HG02840 (cell line): ENCODE results near the gene SLC25A4.
"Not testable (repeated sequence)": the region's sequence is repeated elsewhere in the genome, so short reads cannot be mapped to it uniquely, and the experiment has no call there.

Experiments used
- ATAC-seq: cut with Tn5 transposase; IDR thresholded peaks from one replicate; pipeline ENCODE4 v1.9.1; 2021; ENCODE audit warnings: mild to moderate bottlenecking, moderate library complexity, moderate number of reproducible peaks; ENCODE audit not compliant: unreplicated experiment, low FRiP score

The SLC25A4 gene

GRCh38 chr4:185171373-185172071, 28.5 kb downstream of the SLC25A4 start:
- no peak for ATAC-seq

- ATAC-seq = no peak
Measured at GRCh38 chr4:185179488-185179887, 36.4 kb downstream of the SLC25A4 start.

DNA sequence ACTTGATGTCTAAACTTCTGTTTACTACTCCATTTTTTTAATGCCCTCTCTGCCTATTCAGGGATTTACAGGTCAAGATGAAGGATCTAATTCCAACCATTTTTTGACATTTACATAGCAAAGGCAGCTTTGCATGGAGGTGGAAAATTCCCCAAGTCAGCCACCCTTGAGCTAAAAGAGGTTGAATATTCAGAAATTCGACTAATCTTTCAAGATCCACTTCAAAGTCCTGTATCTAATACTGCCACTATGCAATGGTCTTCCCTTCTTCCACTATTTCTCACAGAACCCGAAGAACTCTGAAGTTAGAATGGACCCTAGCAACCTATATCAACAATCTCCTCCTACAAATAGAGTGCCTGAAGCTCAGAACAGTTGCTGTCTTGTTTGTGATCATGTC, 39.2 kb downstream of the SLC25A4 start:
- ATAC-seq = no peak

DNA sequence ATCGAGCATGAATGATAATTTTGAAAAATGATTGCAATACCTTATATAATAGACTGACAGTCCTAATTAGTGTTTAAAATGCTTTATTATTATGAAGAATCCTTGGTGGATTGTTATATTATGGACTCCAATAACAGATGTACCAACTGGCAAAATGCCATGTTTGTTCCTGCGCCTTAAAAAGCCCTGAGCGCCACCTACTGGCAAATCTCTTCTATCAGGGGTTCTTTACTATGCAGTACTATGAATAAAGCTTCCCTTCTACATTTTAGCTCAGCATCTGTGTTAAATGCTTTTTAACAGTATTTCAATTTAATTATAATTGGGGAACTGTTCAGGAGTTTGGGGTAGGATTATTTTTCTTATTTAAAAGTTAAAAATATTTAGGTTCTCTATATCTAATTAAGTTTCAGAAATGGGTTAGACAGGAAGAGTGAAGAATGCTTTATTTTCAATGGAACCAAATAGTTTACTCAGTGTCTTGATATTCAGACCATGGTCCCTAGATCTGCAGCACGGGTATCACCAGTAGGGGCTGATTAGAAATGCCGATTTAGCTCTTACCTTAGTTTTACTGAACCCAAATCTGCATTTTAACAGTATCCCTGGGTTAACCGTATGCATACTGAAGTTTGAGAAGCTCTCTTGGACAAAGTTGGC, 40.7 kb downstream of the SLC25A4 start:
- ATAC-seq = no peak

DNA sequence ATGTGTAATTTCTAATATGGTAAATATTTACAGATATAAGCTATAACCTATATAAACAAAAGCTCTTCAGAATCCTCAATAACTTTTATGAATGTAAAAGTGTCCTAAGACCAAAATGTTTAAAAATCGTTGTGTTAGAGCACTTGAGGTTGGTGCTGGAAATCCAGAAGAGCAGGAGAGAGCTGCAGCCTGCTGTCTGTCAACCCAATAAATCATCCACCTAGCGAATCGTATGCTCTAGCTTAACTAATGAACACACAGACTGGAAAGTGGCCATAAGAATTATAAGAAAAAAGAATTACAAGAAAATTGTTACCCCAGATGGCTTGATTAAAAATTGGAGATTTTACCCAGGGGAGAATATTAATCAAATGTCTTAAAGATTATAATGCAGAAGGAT, 43.7 kb downstream of the SLC25A4 start:
- no peak for ATAC-seq

GRCh38 chr4:185189606-185190305, 46.7 kb downstream of the SLC25A4 start:
- ATAC-seq = no peak

DNA sequence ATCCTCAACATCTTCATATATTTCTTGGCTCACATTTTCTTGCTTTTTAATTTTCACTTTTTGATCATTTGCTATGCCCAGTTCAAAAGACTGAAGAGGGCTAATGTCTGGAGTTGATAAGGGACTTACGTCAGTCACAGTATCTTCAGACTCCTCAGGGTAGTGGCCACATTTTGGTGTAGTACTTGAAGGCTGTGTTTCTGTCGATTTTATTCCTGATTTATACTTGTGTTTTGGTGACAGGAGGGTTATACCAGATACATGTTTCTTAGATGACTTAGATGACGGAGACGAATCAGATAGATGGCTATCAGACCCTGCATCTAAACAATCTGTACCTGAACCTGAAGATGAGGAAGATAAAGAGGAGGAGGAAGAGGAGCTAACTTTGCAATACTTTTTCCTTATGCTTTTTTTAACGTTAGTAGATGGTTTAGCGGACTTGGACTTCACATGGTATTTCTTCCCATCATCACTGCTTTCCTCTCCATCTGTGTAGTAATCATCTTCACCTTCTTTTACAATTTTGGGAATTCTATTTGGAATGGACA, 47.3 kb downstream of the SLC25A4 start:
- ATAC-seq = no peak

DNA sequence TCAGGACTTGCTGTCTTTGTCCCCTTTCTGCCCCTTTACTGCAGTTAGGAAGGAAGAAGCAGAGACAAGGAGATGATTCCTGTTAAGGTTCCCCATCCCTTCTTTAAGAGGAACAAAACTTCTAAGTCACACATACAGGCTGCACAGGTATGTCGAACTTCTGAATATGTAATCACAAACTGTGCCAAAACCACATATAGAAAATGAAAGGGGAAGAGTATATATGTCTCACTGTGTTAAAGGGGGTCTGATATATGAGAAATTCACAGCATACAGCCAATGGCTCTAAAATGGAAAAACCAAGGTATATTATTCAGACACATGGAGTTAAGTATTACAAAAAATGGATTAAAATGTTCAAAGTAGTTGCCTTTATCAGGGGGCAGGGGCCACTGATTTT, 49.0 kb downstream of the SLC25A4 start:
- peak; percentile 68 for ATAC-seq

DNA sequence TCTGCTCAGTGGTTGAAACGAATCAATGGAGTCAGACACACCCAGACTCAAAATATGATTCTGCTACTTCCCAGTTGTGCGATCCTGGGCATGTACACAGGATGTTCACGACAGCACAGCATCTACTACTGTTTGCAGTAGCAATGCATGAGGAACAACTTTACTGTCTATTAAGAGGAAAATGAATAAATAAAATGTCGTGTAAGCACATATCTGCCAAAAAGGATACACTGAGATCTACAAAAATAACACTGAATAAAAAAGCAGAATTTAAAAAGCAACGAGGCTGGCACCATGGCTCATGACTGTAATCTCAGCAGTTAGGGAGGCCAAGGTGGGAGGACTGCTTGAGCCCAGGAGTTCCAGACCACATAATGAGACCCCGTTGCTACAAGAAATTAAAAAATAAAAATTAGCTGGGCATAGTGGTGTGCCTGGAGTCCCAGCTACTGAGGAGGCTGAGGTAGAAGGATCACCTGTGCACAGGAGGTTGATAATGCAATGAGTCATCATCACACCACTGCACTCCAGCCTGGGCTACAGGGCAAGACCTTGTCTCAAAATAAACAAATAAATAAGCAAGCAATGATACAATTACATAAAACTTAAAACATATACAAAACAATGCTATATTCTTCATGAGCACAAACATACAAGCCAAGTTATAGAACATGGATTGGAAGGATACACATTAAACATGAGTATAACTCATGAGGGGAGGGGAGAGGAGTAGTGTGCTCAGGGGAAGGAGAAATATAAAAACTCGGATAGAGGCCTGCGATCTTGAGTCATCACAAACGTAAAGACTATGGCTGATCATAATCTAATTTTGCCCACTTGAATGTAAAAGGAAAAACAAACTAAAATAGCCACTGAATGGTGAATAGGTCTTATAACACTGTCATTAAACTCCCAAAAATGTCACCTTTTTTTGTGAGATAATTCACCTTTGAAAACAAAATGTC, 52.1 kb downstream of the SLC25A4 start:
- ATAC-seq = no peak

DNA sequence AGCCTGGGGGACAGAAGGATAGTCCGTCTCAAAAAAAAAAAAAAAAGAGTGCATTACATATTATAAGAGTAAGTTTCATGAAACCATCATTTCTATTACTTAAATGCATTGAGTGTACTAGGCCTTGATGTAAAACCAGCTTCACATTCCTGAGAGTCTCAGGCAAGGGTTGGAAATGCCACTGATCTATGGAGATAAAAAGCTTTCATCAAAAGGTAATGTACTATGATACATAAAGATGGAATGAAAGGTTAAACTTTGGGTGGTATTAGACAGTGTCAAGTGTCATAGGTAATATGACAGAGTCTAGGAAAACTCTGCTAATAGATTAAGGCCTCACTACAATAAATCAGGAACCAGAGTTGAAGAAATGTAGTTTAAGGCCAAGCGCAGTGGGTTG, 53.4 kb downstream of the SLC25A4 start:
- no peak for ATAC-seq

DNA sequence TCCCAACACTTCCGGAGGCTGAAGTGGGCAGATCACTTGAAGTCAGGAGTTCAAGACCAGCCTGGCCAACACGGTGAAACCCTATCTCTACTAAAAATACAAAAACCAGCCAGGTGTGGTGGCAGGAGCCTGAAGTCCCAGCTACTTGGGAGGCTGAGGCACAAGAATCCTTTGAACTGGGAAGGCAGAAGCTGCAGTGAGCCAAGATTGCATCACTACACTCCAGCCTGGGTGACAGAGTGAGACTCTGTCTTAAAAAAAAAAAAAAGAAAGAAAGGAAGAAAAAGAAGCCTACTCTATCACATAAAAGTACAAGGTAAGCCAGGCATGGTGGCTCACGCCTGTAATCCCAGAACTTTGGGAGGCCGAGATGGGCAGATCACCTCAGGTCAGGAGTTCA, 55.1 kb downstream of the SLC25A4 start:
- not testable (repeated sequence) for ATAC-seq
